ENCODE data around the gene ORMDL3. TPM values are rescaled to one million over a fixed set of nuclear protein-coding genes. Genes with fewer than 3 reads are reported as not detected.
"Not testable (repeated sequence)": the region's sequence is repeated elsewhere in the genome, so short reads cannot be mapped to it uniquely, and the experiment has no call there.

The ORMDL3 gene
- total and polyA plus RNA-seq, 4 experiments from 2014 or later: 79.6 to 161 (median 88.8) TPM

GRCh38 chr17:39908789-39909352 is 18.5 kb downstream of the ORMDL3 start:
- CTCF ChIA-PET (ENCODE audit: partially characterized antibody): interaction anchor here (0.7 to 1.2 kb wide), 2 partner anchors 9 to 179 kb away, joined by 3 to 4 read pairs; partner anchors contain the start of gene MIEN1
- Mint-ChIP-seq H3K9me3 (no peaks in the 10 kb centered on the region), H3K27ac (no peak overlapping the region)

GRCh38 chr17:39904990-39905288 is 22.5 kb downstream of the ORMDL3 start:
- no peak overlapping the region for H3K27ac ChIP-seq (ENCODE audit: low read depth, low read length)
- ChIA-PET POLR2A (ENCODE audit: partially characterized antibody) (no interaction called here), CTCF (ENCODE audit: partially characterized antibody) (interaction anchor here (0.9 kb wide), 1 partner anchor 282 kb away, joined by 3 read pairs; no protein-coding TSS in a partner anchor)
- Mint-ChIP-seq H3K4me3 (no peak overlapping the region), H3K27ac (peak overlapping the region in 2 of 7 donors; percentile 29 to 57), H3K27me3 (no peaks in the 10 kb centered on the region), H3K36me3 (peaks cover 21 to 35% of the 10 kb centered on the region in 2 donors), H3K9me3 (no peaks in the 10 kb centered on the region), H3K4me1 (peaks cover 10 to 24% (median 17%) of the 10 kb centered on the region in 4 donors)
- no peaks in the 10 kb centered on the region for H3K9me3 ChIP-seq (ENCODE audit: control insufficient read depth in 1 of 2, low read length in 2 of 2)
- H3K36me3 ChIP-seq (ENCODE audit: insufficient read depth, low read length): peaks cover 8% of the 10 kb centered on the region
- no peak for DNase-seq
- intact Hi-C loops (cut with micrococcal nuclease): no loop called here
- H3K27me3 ChIP-seq (ENCODE audit: insufficient read depth, low read length): no peaks in the 10 kb centered on the region
- H3K4me1 ChIP-seq (ENCODE audit: insufficient read depth, low read length): peaks cover 23% of the 10 kb centered on the region
- no peak overlapping the region for H3K4me3 ChIP-seq (ENCODE audit: low read length in 2 of 2)

More at GRCh38 chr17:39908789-39909352, 18.5 kb downstream of the ORMDL3 start:
- POLR2A ChIA-PET (ENCODE audit: partially characterized antibody): interaction anchor here (0.6 kb wide), 1 partner anchor 45 kb away, joined by 3 read pairs; the partner anchor contains the start of gene IKZF3
- Mint-ChIP-seq H3K4me1 (peaks cover 4 to 13% (median 9%) of the 10 kb centered on the region in 4 donors), H3K4me3 (no peak overlapping the region), H3K36me3 (peaks cover 38 to 49% of the 10 kb centered on the region in 2 donors), H3K27me3 (no peaks in the 10 kb centered on the region)
- Histone ChIP-seq H3K9me3 (ENCODE audit: control insufficient read depth in 1 of 2, low read length in 2 of 2) (no peaks in the 10 kb centered on the region), H3K27ac (ENCODE audit: low read depth, low read length) (no peak overlapping the region), H3K27me3 (ENCODE audit: insufficient read depth, low read length) (no peaks in the 10 kb centered on the region), H3K4me3 (ENCODE audit: low read length in 2 of 2) (no peak overlapping the region), H3K4me1 (ENCODE audit: insufficient read depth, low read length) (peaks cover 10% of the 10 kb centered on the region), H3K36me3 (ENCODE audit: insufficient read depth, low read length) (peaks cover 8% of the 10 kb centered on the region)
- intact Hi-C loops (cut with micrococcal nuclease): no loop called here
- DNase-seq: no peak

GRCh38 chr17:39903158-39903884 is 24.1 kb downstream of the ORMDL3 start:
- no peak for DNase-seq
- CTCF ChIA-PET (ENCODE audit: partially characterized antibody): no interaction called here

GRCh38 chr17:39902027-39902426 is 25.4 kb downstream of the ORMDL3 start:
- H3K9me3 ChIP-seq (ENCODE audit: control insufficient read depth in 1 of 2, low read length in 2 of 2); H3K36me3 ChIP-seq (ENCODE audit: insufficient read depth, low read length); H3K4me3 Mint-ChIP-seq; H3K9me3 Mint-ChIP-seq; CTCF ChIA-PET (ENCODE audit: partially characterized antibody); H3K4me3 ChIP-seq (ENCODE audit: low read length in 2 of 2); H3K27me3 Mint-ChIP-seq; H3K27me3 ChIP-seq (ENCODE audit: insufficient read depth, low read length); POLR2A ChIA-PET (ENCODE audit: partially characterized antibody); intact Hi-C loops (cut with micrococcal nuclease); H3K27ac ChIP-seq (ENCODE audit: low read depth, low read length); DNase-seq: not testable (repeated sequence)
- peaks cover 23% of the 10 kb centered on the region for H3K4me1 ChIP-seq (ENCODE audit: insufficient read depth, low read length)
- Mint-ChIP-seq H3K27ac (peak overlapping the region in 2 of 7 donors; percentile 41 to 65), H3K4me1 (peaks cover 10 to 24% (median 18%) of the 10 kb centered on the region in 4 donors), H3K36me3 (peaks cover 10 to 19% of the 10 kb centered on the region in 2 donors)

More at GRCh38 chr17:39903158-39903884, 24.1 kb downstream of the ORMDL3 start:
- Mint-ChIP-seq H3K36me3 (peaks cover 14 to 25% of the 10 kb centered on the region in 2 donors), H3K27ac (peak overlapping the region in 6 of 7 donors; percentile 24 to 81 (median 50)), H3K9me3 (no peaks in the 10 kb centered on the region), H3K27me3 (no peaks in the 10 kb centered on the region), H3K4me3 (peak overlapping the region in 4 of 8 donors; percentile 43 to 71 (median 60)), H3K4me1 (peaks cover 10 to 24% (median 17%) of the 10 kb centered on the region in 4 donors)
- H3K4me1 ChIP-seq (ENCODE audit: insufficient read depth, low read length): peaks cover 23% of the 10 kb centered on the region
- H3K36me3 ChIP-seq (ENCODE audit: insufficient read depth, low read length): no peaks in the 10 kb centered on the region
- H3K27ac ChIP-seq (ENCODE audit: low read depth, low read length): no peak overlapping the region
- H3K4me3 ChIP-seq (ENCODE audit: low read length in 2 of 2): no peak overlapping the region
- no peaks in the 10 kb centered on the region for H3K9me3 ChIP-seq (ENCODE audit: control insufficient read depth in 1 of 2, low read length in 2 of 2)
- intact Hi-C loops (cut with micrococcal nuclease): no loop called here
- POLR2A ChIA-PET (ENCODE audit: partially characterized antibody): no interaction called here
- H3K27me3 ChIP-seq (ENCODE audit: insufficient read depth, low read length): no peaks in the 10 kb centered on the region

GRCh38 chr17:39899215-39899614 is 28.2 kb downstream of the ORMDL3 start:
- Mint-ChIP-seq H3K9me3 (no peaks in the 10 kb centered on the region), H3K36me3 (peaks cover 4% of the 10 kb centered on the region in 2 donors), H3K27me3 (no peaks in the 10 kb centered on the region), H3K27ac (peak overlapping the region in 3 of 7 donors; percentile 34 to 53 (median 41)), H3K4me3 (no peak overlapping the region), H3K4me1 (peaks cover 7 to 20% (median 14%) of the 10 kb centered on the region in 4 donors)
- no peak overlapping the region for H3K27ac ChIP-seq (ENCODE audit: low read depth, low read length)
- DNase-seq: no peak
- ChIA-PET POLR2A (ENCODE audit: partially characterized antibody) (no interaction called here), CTCF (ENCODE audit: partially characterized antibody) (interaction anchor here (0.6 to 1.7 kb wide), 3 partner anchors 8 to 146 kb away, joined by 3 to 4 read pairs (median 3); no protein-coding TSS in a partner anchor)
- H3K9me3 ChIP-seq (ENCODE audit: control insufficient read depth in 1 of 2, low read length in 2 of 2): no peaks in the 10 kb centered on the region
- no peak overlapping the region for H3K4me3 ChIP-seq (ENCODE audit: low read length in 2 of 2)
- intact Hi-C loops (cut with micrococcal nuclease): no loop called here
- H3K36me3 ChIP-seq (ENCODE audit: insufficient read depth, low read length): no peaks in the 10 kb centered on the region
- peaks cover 16% of the 10 kb centered on the region for H3K4me1 ChIP-seq (ENCODE audit: insufficient read depth, low read length)
- no peaks in the 10 kb centered on the region for H3K27me3 ChIP-seq (ENCODE audit: insufficient read depth, low read length)

GRCh38 chr17:39898088-39898487 is 29.3 kb downstream of the ORMDL3 start:
- intact Hi-C loops (cut with micrococcal nuclease): no loop called here
- Mint-ChIP-seq H3K36me3 (peaks cover 0 to 4% of the 10 kb centered on the region in 2 donors), H3K27me3 (no peaks in the 10 kb centered on the region), H3K9me3 (no peaks in the 10 kb centered on the region), H3K4me3 (no peak overlapping the region), H3K4me1 (peaks cover 2 to 11% (median 6%) of the 10 kb centered on the region in 4 donors), H3K27ac (peak overlapping the region in 2 of 7 donors; percentile 5 to 17)
- Histone ChIP-seq H3K4me3 (ENCODE audit: low read length in 2 of 2) (no peak overlapping the region), H3K36me3 (ENCODE audit: insufficient read depth, low read length) (no peaks in the 10 kb centered on the region), H3K27ac (ENCODE audit: low read depth, low read length) (no peak overlapping the region), H3K4me1 (ENCODE audit: insufficient read depth, low read length) (peaks cover 6% of the 10 kb centered on the region), H3K9me3 (ENCODE audit: control insufficient read depth in 1 of 2, low read length in 2 of 2) (no peaks in the 10 kb centered on the region), H3K27me3 (ENCODE audit: insufficient read depth, low read length) (no peaks in the 10 kb centered on the region)
- no peak for DNase-seq
- POLR2A ChIA-PET (ENCODE audit: partially characterized antibody): no interaction called here
- CTCF ChIA-PET (ENCODE audit: partially characterized antibody): interaction anchor here (1.0 to 1.2 kb wide), 3 partner anchors 13 to 276 kb away, joined by 3 read pairs; no protein-coding TSS in a partner anchor

GRCh38 chr17:39894681-39895376 is 32.6 kb downstream of the ORMDL3 start:
- H3K4me1 ChIP-seq (ENCODE audit: insufficient read depth, low read length): no peaks in the 10 kb centered on the region
- no peak overlapping the region for H3K4me3 ChIP-seq (ENCODE audit: low read length in 2 of 2)
- no peaks in the 10 kb centered on the region for H3K27me3 ChIP-seq (ENCODE audit: insufficient read depth, low read length)
- Mint-ChIP-seq H3K4me1 (peaks cover 0 to 8% (median 5%) of the 10 kb centered on the region in 4 donors), H3K27ac (peak overlapping the region in 3 of 7 donors; percentile 64 to 71 (median 65)), H3K36me3 (no peaks in the 10 kb centered on the region), H3K9me3 (no peaks in the 10 kb centered on the region), H3K4me3 (no peak overlapping the region), H3K27me3 (peaks cover 4 to 12% of the 10 kb centered on the region in 2 donors)
- ChIA-PET POLR2A (ENCODE audit: partially characterized antibody) (interaction anchor here (0.6 kb wide), 1 partner anchor 8 kb away, joined by 3 read pairs; no protein-coding TSS in a partner anchor), CTCF (ENCODE audit: partially characterized antibody) (interaction anchor here (1.4 to 1.8 kb wide), 2 partner anchors 22 to 140 kb away, joined by 3 to 7 read pairs; no protein-coding TSS in a partner anchor)
- intact Hi-C loops (cut with micrococcal nuclease): no loop called here
- H3K27ac ChIP-seq (ENCODE audit: low read depth, low read length): no peak overlapping the region
- no peak for DNase-seq
- no peaks in the 10 kb centered on the region for H3K9me3 ChIP-seq (ENCODE audit: control insufficient read depth in 1 of 2, low read length in 2 of 2)
- no peaks in the 10 kb centered on the region for H3K36me3 ChIP-seq (ENCODE audit: insufficient read depth, low read length)

Data from CD4-positive, alpha-beta memory T cell (primary cell).